H9 (cell line): ENCODE results near the gene STAB1. TPM values are rescaled to one million over a fixed set of nuclear protein-coding genes. Genes with fewer than 3 reads are reported as not detected.
A peak's percentile ranks its signal among the peaks of the same experiment; 100 is the strongest.

Source experiments
- DNase-seq: peaks from one replicate; pipeline ENCODE4 v3.0.0-alpha.2; 2017
- H2AFZ ChIP-seq: one replicate; pipeline ENCODE4 v1.6.1; 2013; ENCODE audit warnings: mild to moderate bottlenecking, low read length, control low read depth, moderate library complexity
- H2AK5ac ChIP-seq: 2 replicates; pipeline ENCODE4 v1.6.1; 2013; ENCODE audit warnings: low read length, control low read depth, mixed read lengths; ENCODE audit not compliant: insufficient read length
- H2BK120ac ChIP-seq: one replicate; pipeline ENCODE4 v1.6.1; 2013; ENCODE audit warnings: low read depth, mild to moderate bottlenecking, low read length, control low read depth, inconsistent platforms; ENCODE audit not compliant: poor library complexity, severe bottlenecking
- H2BK12ac ChIP-seq: 2 replicates; pipeline ENCODE4 v1.6.1; 2013; ENCODE audit warnings: low read length, control low read depth, mixed read lengths, low read depth; ENCODE audit not compliant: insufficient read length
- H2BK15ac ChIP-seq: 2 replicates; pipeline ENCODE4 v1.6.1; 2013; ENCODE audit warnings: low read depth, low read length, control low read depth
- H2BK20ac ChIP-seq: one replicate; pipeline ENCODE4 v1.6.1; 2013; ENCODE audit warnings: low read depth, mild to moderate bottlenecking, low read length, control low read depth, inconsistent platforms; ENCODE audit not compliant: poor library complexity, severe bottlenecking
- H2BK5ac ChIP-seq: 2 replicates; pipeline ENCODE4 v1.6.1; 2013; ENCODE audit warnings: low read length, control low read depth, mixed read lengths; ENCODE audit not compliant: insufficient read length
- H3K14ac ChIP-seq: 2 replicates; pipeline ENCODE4 v1.6.1; 2013; ENCODE audit warnings: low read length, control low read depth; ENCODE audit not compliant: insufficient read depth
- H3K18ac ChIP-seq: 2 replicates; pipeline ENCODE4 v1.6.1; 2013; ENCODE audit warnings: low read depth, mild to moderate bottlenecking, mixed read lengths, low read length, control low read depth; ENCODE audit not compliant: insufficient read length
- H3K23ac ChIP-seq: 2 replicates; pipeline ENCODE4 v1.6.1; 2013; ENCODE audit warnings: low read length, control low read depth, mixed read lengths, low read depth; ENCODE audit not compliant: insufficient read length
- H3K23me2 ChIP-seq: 2 replicates; pipeline ENCODE4 v1.6.1; 2013; ENCODE audit warnings: low read depth, mild to moderate bottlenecking, mixed read lengths, low read length, control low read depth; ENCODE audit not compliant: insufficient read length, poor library complexity, severe bottlenecking
- H3K27ac ChIP-seq: 2 replicates; pipeline ENCODE4 v1.5.1; 2013; ENCODE audit warnings: low read length, control low read depth, mixed read lengths, low read depth; ENCODE audit not compliant: insufficient read length
- H3K27me3 ChIP-seq: 2 replicates; pipeline ENCODE4 v1.6.1; 2013; ENCODE audit warnings: low read length, control low read depth, inconsistent platforms; ENCODE audit not compliant: insufficient read depth
- H3K4ac ChIP-seq: 2 replicates; pipeline ENCODE4 v1.6.1; 2013; ENCODE audit warnings: low read depth, mild to moderate bottlenecking, control low read depth, inconsistent platforms, low read length, moderate library complexity
- H3K4me1 ChIP-seq: 2 replicates; pipeline ENCODE4 v1.6.1; 2013; ENCODE audit warnings: low read length, control low read depth, inconsistent platforms; ENCODE audit not compliant: insufficient read depth
- H3K4me2 ChIP-seq: 2 replicates; pipeline ENCODE4 v1.6.1; 2013; ENCODE audit warnings: low read length, control low read depth, mixed read lengths; ENCODE audit not compliant: insufficient read length, insufficient read depth
- H3K56ac ChIP-seq: 2 replicates; pipeline ENCODE4 v1.6.1; 2013; ENCODE audit warnings: low read depth, mild to moderate bottlenecking, mixed read lengths, low read length, control low read depth; ENCODE audit not compliant: insufficient read length
- H3K79me1 ChIP-seq: 2 replicates; pipeline ENCODE4 v1.6.1; 2013; ENCODE audit warnings: low read depth, mild to moderate bottlenecking, moderate library complexity, low read length, control low read depth, inconsistent platforms; ENCODE audit not compliant: insufficient read depth, poor library complexity, severe bottlenecking
- H3K79me2 ChIP-seq: 2 replicates; pipeline ENCODE4 v1.6.1; 2013; ENCODE audit warnings: low read length, control low read depth, inconsistent platforms; ENCODE audit not compliant: insufficient read depth
- H3K9ac ChIP-seq: 2 replicates; pipeline ENCODE4 v1.6.1; 2013; ENCODE audit warnings: low read length, control low read depth, mixed read lengths; ENCODE audit not compliant: insufficient read length; ENCODE audit errors: extremely low read depth
- H3K9me3 ChIP-seq: one replicate; pipeline ENCODE4 v1.6.1; 2013; ENCODE audit warnings: low read depth, low read length, inconsistent platforms; ENCODE audit not compliant: control insufficient read depth
- H3T11ph ChIP-seq: one replicate; pipeline ENCODE4 v1.6.1; 2013; ENCODE audit warnings: mild to moderate bottlenecking, low read length, control low read depth, inconsistent platforms
- H4K20me1 ChIP-seq: one replicate; pipeline ENCODE4 v1.6.1; 2013; ENCODE audit not compliant: control insufficient read depth, insufficient read length, insufficient read depth
- H4K5ac ChIP-seq: 2 replicates; pipeline ENCODE4 v1.6.1; 2013; ENCODE audit warnings: low read depth, mild to moderate bottlenecking, mixed read lengths, low read length, control low read depth; ENCODE audit not compliant: insufficient read length
- H4K8ac ChIP-seq: replicated peaks from 2 replicates; pipeline ENCODE4 v1.6.1; 2013; ENCODE audit warnings: low read length, control low read depth, mixed read lengths, low read depth; ENCODE audit not compliant: insufficient read length
- H4K91ac ChIP-seq: 2 replicates; pipeline ENCODE4 v1.6.1; 2013; ENCODE audit warnings: low read depth, mild to moderate bottlenecking, moderate library complexity, mixed read lengths, low read length, control low read depth; ENCODE audit not compliant: insufficient read length
- H3K27ac Mint-ChIP-seq, 3 experiments: 2 replicates in 2 of 3; 3 replicates in 1 of 3; pipeline ENCODE4 v1.8.0; 2020 to 2021; ENCODE audit warnings: mixed read lengths in 3 of 3, mild to moderate bottlenecking in 1 of 3, moderate library complexity in 1 of 3
- H3K27me3 Mint-ChIP-seq: 2 replicates; pipeline ENCODE4 v1.8.0; 2021; ENCODE audit warnings: low read depth, mild to moderate bottlenecking, moderate library complexity, mixed read lengths
- H3K36me3 Mint-ChIP-seq, 3 experiments: 2 replicates in 2 of 3; 3 replicates in 1 of 3; pipeline ENCODE4 v1.8.0; 2020 to 2021; ENCODE audit warnings: low read depth in 3 of 3, mixed read lengths in 3 of 3; ENCODE audit not compliant: insufficient read depth in 1 of 3
- H3K4me1 Mint-ChIP-seq, 2 experiments: 2 replicates each; pipeline ENCODE4 v1.8.0; 2020; ENCODE audit warnings: mixed read lengths in 2 of 2
- H3K4me3 Mint-ChIP-seq, 2 experiments: 2 replicates in 1 of 2; 3 replicates in 1 of 2; pipeline ENCODE4 v1.8.0; 2020 to 2021; ENCODE audit warnings: mild to moderate bottlenecking in 2 of 2, mixed read lengths in 2 of 2, moderate library complexity in 1 of 2
- H3K9me3 Mint-ChIP-seq, 2 experiments: 2 replicates in 1 of 2; 3 replicates in 1 of 2; pipeline ENCODE4 v1.8.0; 2020; ENCODE audit warnings: mild to moderate bottlenecking in 2 of 2, mixed read lengths in 2 of 2, moderate library complexity in 1 of 2
- CTCF ChIP-seq: fragments of 200-600 bp; sonication (generic); conservative IDR thresholded peaks from 3 replicates; pipeline ENCODE4 v1.8.0; 2021; ENCODE audit warnings: antibody characterized with exemption, mild to moderate bottlenecking
- WGBS: extraction: QIAGEN DNeasy Blood & Tissue Kit; methylation state at CpG from one replicate; pipeline ENCODE4 v1.1.7; 2013; ENCODE audit warnings: missing lambda C conversion rate, low lambda C conversion rate, mixed read lengths; ENCODE audit not compliant: insufficient read length; ENCODE audit errors: extremely low coverage; 5-methylcytosine and 5-hydroxymethylcytosine counted together
- total RNA-seq: library from RNA; stranded (reverse); gene quantifications from 2 replicates; pipeline ENCODE4 v1.2.1, GENCODE V29; 2021

Gene STAB1
- total RNA-seq, 1 experiment from 2014 or later, result 1.5 TPM

GRCh38 chr3:52456800-52457183, 38.3 kb upstream of the STAB1 start:
- no peak overlapping the region for H2BK120ac ChIP-seq
- no peak for DNase-seq
- TF ChIP-seq CTCF, result no peak
- no peak overlapping the region for H4K8ac ChIP-seq
- no peaks in the 10 kb centered on the region for H4K20me1 ChIP-seq
- H2BK15ac ChIP-seq, result no peak overlapping the region
- H3K79me2 ChIP-seq, result peaks cover 4% of the 10 kb centered on the region; the same call in 1 of the 2 replicates
- no peak overlapping the region for H2AK5ac ChIP-seq
- no peaks in the 10 kb centered on the region for H3K9me3 Mint-ChIP-seq
- no peak overlapping the region for H2BK12ac ChIP-seq
- peaks cover 5% of the 10 kb centered on the region for H3K79me1 ChIP-seq
- peak overlapping the region; percentile 89 to 96 for H3K4me3 Mint-ChIP-seq
- no peak overlapping the region for H3K4ac ChIP-seq
- no peak overlapping the region for H4K91ac ChIP-seq
- H2AFZ ChIP-seq, result no peak overlapping the region
- H3K23me2 ChIP-seq, result peaks cover 4% of the 10 kb centered on the region
- H3K36me3 Mint-ChIP-seq, result peaks cover 21 to 42% (median 39%) of the 10 kb centered on the region in 3 experiments
- H2BK20ac ChIP-seq, result no peak overlapping the region
- H3K27me3 Mint-ChIP-seq, result no peaks in the 10 kb centered on the region; the same call in 1 of the 2 replicates
- H3K4me1 Mint-ChIP-seq, result peaks cover 29 to 51% of the 10 kb centered on the region in 2 experiments
- no peaks in the 10 kb centered on the region for H3K9me3 ChIP-seq
- no CpG with 5 or more reads among the region's 5 CpGs for WGBS
- H3K56ac ChIP-seq, result no peak overlapping the region
- H4K5ac ChIP-seq, result no peak overlapping the region
- H3K4me2 ChIP-seq, result peak overlapping the region; percentile 58
- H3K4me1 ChIP-seq, result no peaks in the 10 kb centered on the region; the same call in 1 of the 2 replicates
- H3K18ac ChIP-seq, result no peak overlapping the region
- no peak overlapping the region for H2BK5ac ChIP-seq
- peak overlapping the region; percentile 43 for H3K9ac ChIP-seq
- H3K23ac ChIP-seq, result no peak overlapping the region
- no peaks in the 10 kb centered on the region for H3K27me3 ChIP-seq
- H3K27ac Mint-ChIP-seq, result peak overlapping the region; percentile 52 to 97 (median 75); a peak in 3 of 7 replicates
- H3T11ph ChIP-seq, result no peak overlapping the region
- H3K14ac ChIP-seq, result no peak overlapping the region
- no peak overlapping the region for H3K27ac ChIP-seq
